Right ventricle myocardium superior (tissue), 1 donor: Measurements from ENCODE around the gene SDCCAG8. TPM values are rescaled to one million over a fixed set of nuclear protein-coding genes. Genes with fewer than 3 reads are reported as not detected.

Experiments
- ATAC-seq: fragments of 200-7000 bp; cut with Tn5 transposase; one replicate; pipeline ENCODE4 v1.9.1; 2020; ENCODE audit warnings: mild to moderate bottlenecking; ENCODE audit not compliant: poor library complexity
- DNase-seq: peaks from one replicate; pipeline ENCODE4 v3.0.0-alpha.2; 2020
- intact Hi-C: fragments of 100-400 bp; cut with DNase I; formaldehyde crosslinking; loops from one replicate; pipeline ENCODE4 v1.11.2; 2022
- total RNA-seq: library from RNA; stranded (reverse); fragmentation: NEBNext Ultra II Directional; extraction: Animal tissue kit (Norgen Biotek cat#: 25700); gene quantifications from one replicate; pipeline ENCODE4 v1.2.1, GENCODE V29; 2021
- donor health status: DM: no; HTN: yes; CAD: no; lungs with severe emphysema.

The SDCCAG8 gene
- total RNA-seq, 1 donor from 2014 or later: 16.5 TPM

- intact Hi-C loops: loop anchor here (10.0 kb wide), 1 partner anchor 396 kb away; no protein-coding TSS in a partner anchor
- ATAC-seq (no peak), DNase-seq (no peak)
Measured at GRCh38 chr1:243349128-243349527, 93.3 kb downstream of the SDCCAG8 start.

GRCh38 chr1:243351337-243351736 is 95.5 kb downstream of the SDCCAG8 start:
- intact Hi-C loops: no loop called here
- ATAC-seq (no peak), DNase-seq (no peak)

GRCh38 chr1:243354511-243355153 is 98.8 kb downstream of the SDCCAG8 start:
- no peak for ATAC-seq
- intact Hi-C loops: no loop called here
- DNase-seq: no peak

- ATAC-seq (no peak), DNase-seq (no peak)
- intact Hi-C loops: no loop called here
Measured at GRCh38 chr1:243363832-243364231, 108.0 kb downstream of the SDCCAG8 start.

- intact Hi-C loops: no loop called here
- ATAC-seq (no peak), DNase-seq (no peak)
Measured at GRCh38 chr1:243364330-243364729, 108.5 kb downstream of the SDCCAG8 start.

GRCh38 chr1:243364866-243365265 is 109.0 kb downstream of the SDCCAG8 start:
- no peak for ATAC-seq
- intact Hi-C loops: no loop called here

GRCh38 chr1:243367314-243367713 is 111.5 kb downstream of the SDCCAG8 start:
- intact Hi-C loops: no loop called here
- DNase-seq (no peak), ATAC-seq (no peak)

More at GRCh38 chr1:243364866-243365265, 109.0 kb downstream of the SDCCAG8 start:
- no peak for DNase-seq

GRCh38 chr1:243374412-243374811 is 118.6 kb downstream of the SDCCAG8 start:
- DNase-seq: no peak
- intact Hi-C loops: no loop called here
- no peak for ATAC-seq

- ATAC-seq: no peak
- intact Hi-C loops: no loop called here
- no peak for DNase-seq
Measured at GRCh38 chr1:243375596-243375995, 119.8 kb downstream of the SDCCAG8 start.

- intact Hi-C loops: no loop called here
Measured at GRCh38 chr1:243378669-243379068, 122.8 kb downstream of the SDCCAG8 start.

GRCh38 chr1:243379208-243379607 is 123.4 kb downstream of the SDCCAG8 start:
- DNase-seq (no peak), ATAC-seq (no peak)
- intact Hi-C loops: no loop called here

More at GRCh38 chr1:243378669-243379068, 122.8 kb downstream of the SDCCAG8 start:
- ATAC-seq (no peak), DNase-seq (no peak)

GRCh38 chr1:243379706-243380105 is 123.9 kb downstream of the SDCCAG8 start:
- no peak for DNase-seq
- no peak for ATAC-seq
- intact Hi-C loops: no loop called here

- DNase-seq (no peak), ATAC-seq (no peak)
- intact Hi-C loops: no loop called here
Measured at GRCh38 chr1:243388276-243388675, 132.4 kb downstream of the SDCCAG8 start.

- DNase-seq: no peak
- intact Hi-C loops: no loop called here
- ATAC-seq: no peak
Measured at GRCh38 chr1:243390162-243390791, 134.4 kb downstream of the SDCCAG8 start.

- no peak for ATAC-seq
- intact Hi-C loops: no loop called here
Measured at GRCh38 chr1:243391355-243391754, 135.5 kb downstream of the SDCCAG8 start.

GRCh38 chr1:243393096-243393495 is 137.3 kb downstream of the SDCCAG8 start:
- intact Hi-C loops: no loop called here
- no peak for DNase-seq
- ATAC-seq: no peak

More at GRCh38 chr1:243391355-243391754, 135.5 kb downstream of the SDCCAG8 start:
- DNase-seq: no peak

GRCh38 chr1:243394066-243394465 is 138.2 kb downstream of the SDCCAG8 start:
- intact Hi-C loops: no loop called here
- DNase-seq: no peak
- ATAC-seq: no peak

- intact Hi-C loops: no loop called here
- ATAC-seq (no peak), DNase-seq (no peak)
Measured at GRCh38 chr1:243394601-243395464, 139.0 kb downstream of the SDCCAG8 start.

- no peak for ATAC-seq
- intact Hi-C loops: no loop called here
Measured at GRCh38 chr1:243396424-243396823, 140.6 kb downstream of the SDCCAG8 start.

More at GRCh38 chr1:243396424-243396823, 140.6 kb downstream of the SDCCAG8 start:
- no peak for DNase-seq
